ENCODE results near the gene ACAP2.

GRCh38 chr3:195468391-195468776 lies 25.6 kb upstream of the ACAP2 start:
- no peak for TF ChIP-seq POLR2A (IDR thresholded peaks at IDR 0.05; ENCODE audit: low read depth)
- TF ChIP-seq, protein P1, sequence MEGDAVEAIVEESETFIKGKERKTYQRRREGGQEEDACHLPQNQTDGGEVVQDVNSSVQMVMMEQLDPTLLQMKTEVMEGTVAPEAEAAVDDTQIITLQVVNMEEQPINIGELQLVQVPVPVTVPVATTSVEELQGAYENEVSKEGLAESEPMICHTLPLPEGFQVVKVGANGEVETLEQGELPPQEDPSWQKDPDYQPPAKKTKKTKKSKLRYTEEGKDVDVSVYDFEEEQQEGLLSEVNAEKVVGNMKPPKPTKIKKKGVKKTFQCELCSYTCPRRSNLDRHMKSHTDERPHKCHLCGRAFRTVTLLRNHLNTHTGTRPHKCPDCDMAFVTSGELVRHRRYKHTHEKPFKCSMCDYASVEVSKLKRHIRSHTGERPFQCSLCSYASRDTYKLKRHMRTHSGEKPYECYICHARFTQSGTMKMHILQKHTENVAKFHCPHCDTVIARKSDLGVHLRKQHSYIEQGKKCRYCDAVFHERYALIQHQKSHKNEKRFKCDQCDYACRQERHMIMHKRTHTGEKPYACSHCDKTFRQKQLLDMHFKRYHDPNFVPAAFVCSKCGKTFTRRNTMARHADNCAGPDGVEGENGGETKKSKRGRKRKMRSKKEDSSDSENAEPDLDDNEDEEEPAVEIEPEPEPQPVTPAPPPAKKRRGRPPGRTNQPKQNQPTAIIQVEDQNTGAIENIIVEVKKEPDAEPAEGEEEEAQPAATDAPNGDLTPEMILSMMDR (IDR thresholded peaks at IDR 0.05), result no peak
